ENCODE data around the gene TAF1B. TPM values are rescaled to one million over a fixed set of nuclear protein-coding genes. Genes with fewer than 3 reads are reported as not detected.

TAF1B gene
- polyA plus RNA-seq, 4 donors: 23.2 to 35.0 (median 29.0) TPM

- DNase-seq (ENCODE audit: low read depth in 4 of 4, low spot score in 3 of 4): no peak
These were observed 94.0 kb downstream of the TAF1B start for GRCh38 chr2:9937258-9937657.

GRCh38 chr2:9937968-9938367, 94.7 kb downstream of the TAF1B start:
- DNase-seq (ENCODE audit: low read depth in 4 of 4, low spot score in 3 of 4): no peak

GRCh38 chr2:9939587-9940485, 96.6 kb downstream of the TAF1B start:
- no peak for DNase-seq (ENCODE audit: low read depth in 4 of 4, low spot score in 3 of 4)

GRCh38 chr2:9941196-9941995, 98.1 kb downstream of the TAF1B start:
- no peak for DNase-seq (ENCODE audit: low read depth in 4 of 4, low spot score in 3 of 4)

GRCh38 chr2:9941996-9942390, 98.7 kb downstream of the TAF1B start:
- DNase-seq (ENCODE audit: low read depth in 4 of 4, low spot score in 3 of 4): no peak

GRCh38 chr2:9944330-9944758, 101.1 kb downstream of the TAF1B start:
- no peak for DNase-seq (ENCODE audit: low read depth in 4 of 4, low spot score in 3 of 4)

- no peak for DNase-seq (ENCODE audit: low read depth in 4 of 4, low spot score in 3 of 4)
These were observed 102.3 kb downstream of the TAF1B start for GRCh38 chr2:9945596-9945995.

- DNase-seq (ENCODE audit: low read depth in 4 of 4, low spot score in 3 of 4): no peak
These were observed 102.8 kb downstream of the TAF1B start for GRCh38 chr2:9946076-9946475.

- DNase-seq (ENCODE audit: low read depth in 4 of 4, low spot score in 3 of 4): no peak
These were observed 103.5 kb downstream of the TAF1B start for GRCh38 chr2:9946818-9947217.

- DNase-seq (ENCODE audit: low read depth in 4 of 4, low spot score in 3 of 4): no peak
These were observed 105.4 kb downstream of the TAF1B start for GRCh38 chr2:9948721-9949120.

GRCh38 chr2:9949239-9949991, 106.1 kb downstream of the TAF1B start:
- no peak for DNase-seq (ENCODE audit: low read depth in 4 of 4, low spot score in 3 of 4)

GRCh38 chr2:9949992-9950520, 106.8 kb downstream of the TAF1B start:
- DNase-seq (ENCODE audit: low read depth in 4 of 4, low spot score in 3 of 4): no peak

- DNase-seq (ENCODE audit: low read depth in 4 of 4, low spot score in 3 of 4): peak in 1 of 4 donors; percentile 35
These were observed 107.4 kb downstream of the TAF1B start for GRCh38 chr2:9950521-9951271.

- DNase-seq (ENCODE audit: low read depth in 4 of 4, low spot score in 3 of 4): no peak
These were observed 107.9 kb downstream of the TAF1B start for GRCh38 chr2:9951272-9951521.

GRCh38 chr2:9951522-9952285, 108.4 kb downstream of the TAF1B start, which contains the start of gene GRHL1:
TSS of gene GRHL1 (plus strand) at chr2:9951693. CDS start at chr2:9951834, 141 bp downstream.
- DNase-seq (ENCODE audit: low read depth in 4 of 4, low spot score in 3 of 4): peak; percentile 80 to 86 (median 85)

- DNase-seq (ENCODE audit: low read depth in 4 of 4, low spot score in 3 of 4): no peak
These were observed 109.0 kb downstream of the TAF1B start for GRCh38 chr2:9952286-9952737.

- DNase-seq (ENCODE audit: low read depth in 4 of 4, low spot score in 3 of 4): no peak
These were observed 109.7 kb downstream of the TAF1B start for GRCh38 chr2:9952856-9953503.

- no peak for DNase-seq (ENCODE audit: low read depth in 4 of 4, low spot score in 3 of 4)
These were observed 110.9 kb downstream of the TAF1B start for GRCh38 chr2:9954136-9954535.

GRCh38 chr2:9958057-9958456, 114.8 kb downstream of the TAF1B start:
- no peak for DNase-seq (ENCODE audit: low read depth in 4 of 4, low spot score in 3 of 4)
